DMS53 treated with DMSO at 0.1 percent for 48 hours (cell line): ENCODE results near the gene KCNV2.
"Not testable (repeated sequence)": the region's sequence is repeated elsewhere in the genome, so short reads cannot be mapped to it uniquely, and the experiment has no call there.

Experiments
- DNase-seq: peaks from one replicate; lab custom pipeline; 2025; ENCODE audit not compliant: unreplicated experiment; lab: John Stamatoyannopoulos, UW

KCNV2 gene

GRCh38 chr9:2717385-2717784, at the start of gene KCNV2:
Gene KCNV2 (plus strand): TSS chr9:2717510. CDS start chr9:2717740, 230 bp downstream.
- DNase-seq: no peak

- no peak for DNase-seq
These were observed 44.1 kb upstream of the KCNV2 start for GRCh38 chr9:2673161-2673560.

DNA sequence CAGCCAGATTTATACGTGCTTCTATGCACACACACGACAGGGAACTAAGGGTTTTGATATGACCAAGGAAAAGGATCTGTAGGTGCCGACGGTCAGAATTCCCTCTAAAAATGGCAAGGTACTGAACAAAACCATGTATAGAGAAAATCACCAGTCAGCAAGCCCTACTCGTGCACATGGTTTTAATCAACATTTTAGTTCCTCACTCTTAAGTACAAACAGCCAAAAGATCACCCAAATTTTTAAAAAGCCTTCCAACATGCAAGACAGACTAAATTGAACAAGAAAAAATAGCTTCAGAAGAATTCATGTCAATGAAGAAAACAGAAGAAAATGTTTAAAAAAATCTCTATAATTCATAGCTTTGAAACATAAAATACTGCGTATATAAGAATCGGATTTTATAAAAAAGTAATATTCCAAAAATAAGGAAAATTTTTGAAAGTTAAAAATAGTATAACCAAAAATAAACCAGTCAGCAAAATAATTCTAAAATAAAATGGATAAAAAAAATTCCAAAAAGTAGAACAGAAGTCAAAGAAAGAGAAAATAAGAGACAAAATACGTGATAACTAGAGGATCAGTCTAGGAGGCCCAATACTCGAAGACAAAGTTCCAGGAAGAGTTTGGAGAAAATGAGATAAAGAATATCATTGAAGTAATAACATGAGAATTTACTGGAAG, 43.0 kb upstream of the KCNV2 start:
- DNase-seq: no peak

GRCh38 chr9:2675834-2676233, 41.5 kb upstream of the KCNV2 start:
- DNase-seq: no peak

DNA sequence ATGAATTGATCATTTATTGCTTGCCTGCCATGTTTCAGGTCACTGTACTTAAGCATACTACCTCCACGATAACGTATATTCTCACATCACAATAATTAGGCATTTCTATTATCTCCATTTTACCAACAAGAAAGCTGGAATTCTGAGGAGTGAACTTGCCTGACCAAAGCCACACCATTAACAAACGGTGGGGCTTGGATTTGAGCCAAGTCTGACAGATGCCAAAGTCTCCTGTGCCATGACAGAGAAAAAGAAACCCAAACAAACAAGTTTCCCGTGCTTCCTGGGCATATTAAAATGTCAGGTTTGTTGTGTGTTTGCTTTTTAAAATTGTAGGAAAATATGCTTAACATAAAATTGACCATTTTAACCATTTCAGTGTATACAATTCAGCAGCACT, 40.8 kb upstream of the KCNV2 start:
- DNase-seq: no peak

DNA sequence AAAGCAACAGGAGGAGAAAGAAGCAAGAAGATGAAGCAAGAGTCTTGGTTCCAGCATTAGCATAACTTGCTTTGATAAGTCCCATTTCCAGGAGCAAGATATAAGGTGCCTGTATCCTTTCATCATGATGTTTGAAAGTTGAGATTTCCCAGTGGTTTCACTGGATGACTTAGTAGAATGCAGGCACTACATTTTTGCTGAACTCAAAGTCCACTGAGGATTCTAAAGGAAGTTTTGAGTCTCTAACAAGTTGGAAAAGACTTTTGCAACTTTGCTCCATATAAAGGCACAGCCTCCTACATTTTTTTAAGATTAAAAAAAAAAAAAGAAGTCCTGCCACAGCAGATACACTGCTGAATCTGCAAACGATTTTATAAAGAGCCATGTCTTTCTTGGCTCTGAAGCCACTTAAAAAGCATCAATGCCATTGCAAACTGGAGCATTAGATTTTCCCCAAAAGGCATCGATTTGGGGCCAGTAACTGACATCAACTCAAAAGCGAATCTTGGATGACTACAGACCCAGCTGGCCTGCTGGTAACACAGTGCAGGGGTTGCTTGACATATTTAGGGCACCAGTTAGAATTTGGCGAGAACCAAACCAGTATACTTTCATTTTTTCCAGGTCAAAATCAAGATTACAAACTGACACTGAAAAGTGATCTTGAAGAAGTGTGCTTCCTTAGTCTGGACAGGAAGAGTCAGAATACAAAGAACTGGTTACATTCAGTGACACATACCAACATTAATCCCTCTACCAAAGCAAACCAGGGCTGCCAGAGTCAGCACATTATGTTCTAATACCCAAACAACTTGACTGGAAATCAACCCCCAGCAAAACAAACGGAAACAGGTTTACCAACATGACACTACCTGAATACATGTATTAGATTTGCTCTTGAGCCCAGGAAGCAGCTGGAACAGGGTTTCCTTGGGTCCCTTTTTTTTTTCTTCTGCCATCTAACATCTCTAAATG, 39.1 kb upstream of the KCNV2 start:
- DNase-seq: peak; percentile 46

DNA sequence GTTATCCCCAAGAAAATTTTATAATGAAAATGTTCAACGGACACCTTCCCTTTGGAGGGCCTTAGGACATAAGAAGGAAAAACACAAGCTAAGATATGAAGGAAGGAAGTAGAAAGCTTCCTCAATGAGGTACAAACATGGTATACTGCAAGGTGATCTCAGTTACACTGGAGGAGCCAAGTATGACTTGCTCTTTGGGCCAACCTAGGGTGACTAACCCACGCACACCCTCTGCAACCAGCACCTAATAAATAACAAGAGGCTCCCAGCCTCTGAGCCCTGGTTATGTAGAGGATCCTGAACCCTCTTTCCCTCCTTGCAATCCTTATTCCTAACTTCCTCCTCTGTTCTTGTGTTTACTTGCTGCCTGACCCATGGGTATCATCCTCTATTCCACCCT, 38.3 kb upstream of the KCNV2 start:
- no peak for DNase-seq

GRCh38 chr9:2681981-2682380, 35.3 kb upstream of the KCNV2 start:
- no peak for DNase-seq

DNA sequence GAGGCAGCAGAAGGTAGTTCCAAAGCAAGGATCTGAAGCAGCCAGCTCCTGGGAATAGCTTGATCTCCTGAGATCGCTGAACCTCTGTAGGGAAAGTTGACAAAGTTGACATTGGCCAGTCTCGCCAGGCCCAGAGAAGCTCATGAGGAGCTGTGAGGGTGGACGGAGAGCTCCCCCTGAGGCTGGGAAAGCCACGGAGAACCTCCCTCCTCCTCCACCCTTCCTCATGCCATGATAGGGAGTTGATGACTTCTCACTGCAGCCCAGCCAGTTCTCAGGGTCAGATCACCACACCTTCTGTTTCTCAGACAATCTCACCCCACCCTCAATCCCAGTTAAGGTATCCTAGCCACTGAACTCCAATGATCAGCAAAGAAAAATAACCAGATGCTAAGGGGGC, 30.4 kb upstream of the KCNV2 start:
- no peak for DNase-seq

GRCh38 chr9:2688636-2689035, 28.7 kb upstream of the KCNV2 start:
- DNase-seq: no peak

DNA sequence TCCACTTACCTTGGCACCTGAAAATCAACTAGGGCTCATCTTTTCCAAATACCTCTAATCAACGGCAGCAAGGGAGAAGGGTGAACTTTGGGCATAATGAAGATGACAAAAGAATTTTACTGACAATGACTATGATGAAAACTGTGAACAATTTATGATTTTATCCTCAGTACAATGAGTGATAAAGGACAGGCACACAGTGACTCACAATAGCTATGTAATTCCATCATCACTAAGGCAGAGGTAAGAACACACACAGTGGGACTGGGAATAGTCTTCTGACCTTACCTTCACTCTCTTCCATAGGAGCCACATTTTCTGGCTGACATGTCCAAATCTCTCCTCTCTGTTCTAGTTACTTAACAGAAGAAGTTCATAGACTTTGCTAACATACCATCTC, 26.1 kb upstream of the KCNV2 start:
- no peak for DNase-seq

DNA sequence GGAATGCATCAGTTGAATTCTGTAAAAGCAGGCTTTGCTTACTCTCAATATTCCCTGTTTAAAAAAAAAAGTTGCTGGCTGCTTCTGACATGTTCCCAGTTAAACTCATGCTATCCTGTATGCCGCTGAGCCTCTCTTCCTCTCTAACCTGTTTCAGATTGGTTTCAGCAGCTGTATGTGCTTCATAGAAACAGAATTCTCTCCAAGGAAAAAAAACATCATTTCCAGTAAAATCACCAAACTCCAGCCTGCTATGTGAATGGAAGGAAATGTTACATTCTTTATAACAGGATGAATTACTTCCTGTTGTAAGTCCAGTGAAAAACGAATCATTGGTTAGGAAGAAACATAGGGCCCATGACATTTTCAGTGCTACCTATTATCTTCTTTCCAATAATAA, 25.7 kb upstream of the KCNV2 start:
- no peak for DNase-seq

DNA sequence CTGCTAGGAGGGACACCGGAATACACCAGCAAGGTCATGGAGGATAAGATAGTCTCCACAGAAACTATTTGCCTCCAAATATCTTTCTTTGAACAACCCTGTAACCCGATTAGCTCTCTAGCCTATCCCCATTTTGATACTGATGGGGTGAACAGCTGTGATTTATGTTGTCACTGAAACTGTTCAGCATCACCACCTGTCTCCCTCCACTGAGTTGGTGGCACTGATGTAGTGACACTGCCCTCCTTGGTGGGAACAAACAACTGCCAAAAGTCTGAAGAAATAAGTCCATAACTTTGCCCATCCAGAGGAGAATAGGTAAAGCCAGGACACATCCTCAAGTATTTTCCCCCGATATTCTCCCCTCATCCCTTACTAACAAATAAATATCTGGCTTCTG, 24.3 kb upstream of the KCNV2 start:
- DNase-seq: no peak

- DNase-seq: no peak
These were observed 19.8 kb upstream of the KCNV2 start for GRCh38 chr9:2697492-2697891.

DNA sequence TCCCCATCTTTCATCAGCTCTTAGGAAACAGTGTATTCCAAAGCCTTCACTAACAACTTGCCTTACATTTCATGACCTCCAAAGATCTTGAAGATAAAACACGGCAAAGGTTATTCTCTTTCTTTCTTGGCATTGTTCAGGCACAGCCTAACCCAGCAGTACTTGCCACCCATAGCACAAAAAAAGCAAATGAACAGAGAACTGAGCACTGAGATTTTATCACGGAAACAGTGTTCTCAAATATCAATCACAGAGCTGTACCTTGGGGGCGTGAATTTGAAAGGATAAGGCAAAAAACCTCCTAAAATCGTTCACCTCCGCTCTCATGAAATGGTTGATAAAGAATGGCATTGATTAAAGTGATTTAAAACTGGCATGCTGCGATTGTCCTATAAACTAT, 16.9 kb upstream of the KCNV2 start:
- DNase-seq: no peak

- DNase-seq: no peak
These were observed 16.3 kb upstream of the KCNV2 start for GRCh38 chr9:2700909-2701550.

GRCh38 chr9:2704504-2704903, 12.8 kb upstream of the KCNV2 start:
- DNase-seq: no peak

GRCh38 chr9:2707256-2707655, 10.1 kb upstream of the KCNV2 start:
- not testable (repeated sequence) for DNase-seq

DNA sequence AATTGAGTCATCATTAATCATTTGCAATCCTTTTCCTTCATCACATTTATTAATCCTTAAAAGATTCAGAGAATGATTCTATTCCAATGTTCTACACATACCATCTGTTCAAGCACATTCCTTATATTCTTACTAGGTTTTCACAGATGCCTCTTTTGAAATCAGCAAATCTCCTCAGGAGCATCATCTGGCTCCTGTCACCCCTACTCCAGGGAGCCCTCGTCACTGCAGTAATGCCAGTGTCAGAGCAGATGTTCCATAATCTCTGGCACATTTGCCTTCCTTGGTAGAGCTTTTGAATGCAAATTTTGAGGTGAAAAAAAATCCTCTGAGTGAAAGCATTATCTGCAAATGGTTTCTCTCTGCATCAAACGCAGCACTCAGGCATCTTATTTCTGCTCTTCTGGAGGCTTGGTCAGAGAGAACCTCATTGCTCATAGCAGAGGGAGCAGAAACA, 7.6 kb upstream of the KCNV2 start:
- DNase-seq: no peak

DNA sequence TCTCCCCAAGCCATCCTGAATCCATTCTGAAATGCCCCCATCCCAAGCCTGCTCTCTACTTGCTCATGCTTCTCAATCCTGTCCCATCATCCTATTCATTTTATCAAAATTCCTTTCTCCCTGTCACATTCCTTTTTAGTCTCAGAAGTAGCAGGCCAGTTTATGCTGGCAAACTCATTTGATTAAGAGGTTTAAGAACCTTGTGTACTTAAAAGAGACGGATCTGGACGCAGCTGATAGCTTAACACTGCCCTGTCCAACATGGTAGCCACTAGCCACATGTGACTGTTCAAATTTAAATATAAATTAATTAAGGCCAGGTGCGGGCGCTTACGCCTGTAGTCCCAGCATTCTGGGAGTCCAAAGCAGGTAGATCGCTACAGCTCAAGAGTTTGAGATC, 5.6 kb upstream of the KCNV2 start:
- DNase-seq: no peak

DNA sequence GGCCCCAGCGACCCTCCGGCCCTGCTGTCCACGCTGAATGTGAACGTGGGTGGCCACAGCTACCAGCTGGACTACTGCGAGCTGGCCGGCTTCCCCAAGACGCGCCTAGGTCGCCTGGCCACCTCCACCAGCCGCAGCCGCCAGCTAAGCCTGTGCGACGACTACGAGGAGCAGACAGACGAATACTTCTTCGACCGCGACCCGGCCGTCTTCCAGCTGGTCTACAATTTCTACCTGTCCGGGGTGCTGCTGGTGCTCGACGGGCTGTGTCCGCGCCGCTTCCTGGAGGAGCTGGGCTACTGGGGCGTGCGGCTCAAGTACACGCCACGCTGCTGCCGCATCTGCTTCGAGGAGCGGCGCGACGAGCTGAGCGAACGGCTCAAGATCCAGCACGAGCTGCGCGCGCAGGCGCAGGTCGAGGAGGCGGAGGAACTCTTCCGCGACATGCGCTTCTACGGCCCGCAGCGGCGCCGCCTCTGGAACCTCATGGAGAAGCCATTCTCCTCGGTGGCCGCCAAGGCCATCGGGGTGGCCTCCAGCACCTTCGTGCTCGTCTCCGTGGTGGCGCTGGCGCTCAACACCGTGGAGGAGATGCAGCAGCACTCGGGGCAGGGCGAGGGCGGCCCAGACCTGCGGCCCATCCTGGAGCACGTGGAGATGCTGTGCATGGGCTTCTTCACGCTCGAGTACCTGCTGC, 839 bp downstream of the KCNV2 start:
- DNase-seq: no peak
